Activated CD4-positive, CD25-positive, alpha-beta regulatory T cell (primary cell): Measurements from ENCODE around the gene ARF6.

ENCODE experiments used
- DNase-seq, 4 experiments: peaks; one replicate each; lab custom pipeline; 2025; lab: John Stamatoyannopoulos, UW

Gene ARF6

DNA sequence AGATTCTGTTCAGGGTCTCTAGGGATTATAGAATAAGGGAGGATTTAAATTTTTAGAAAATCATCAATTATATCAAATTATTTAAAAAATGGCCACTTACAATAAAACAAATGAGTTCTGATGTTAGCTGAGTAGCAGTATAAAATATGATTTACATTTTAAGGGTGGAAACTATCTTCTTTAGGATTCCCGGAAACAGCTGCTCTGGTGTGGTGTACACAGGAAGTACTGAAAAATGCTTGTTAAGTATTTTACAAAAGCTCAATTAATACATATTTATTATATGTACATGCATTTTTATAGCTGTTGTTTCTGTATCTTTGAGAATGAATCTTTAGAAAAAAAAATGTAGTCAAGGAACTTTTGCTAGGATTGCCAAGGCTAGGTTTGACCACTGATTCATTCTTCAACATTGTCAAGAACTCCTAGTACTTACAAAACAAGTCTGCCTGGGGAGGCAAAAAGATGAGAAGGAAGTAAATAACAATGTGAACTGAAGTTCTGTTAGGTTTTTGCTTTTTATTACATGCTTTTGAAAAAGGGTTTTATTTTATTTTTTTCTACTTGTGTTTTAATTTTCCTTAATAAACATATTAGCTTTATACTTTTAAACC is 48.0 kb downstream of the ARF6 start:
- no peak for DNase-seq

GRCh38 chr14:49942090-49942489 is 49.2 kb downstream of the ARF6 start:
- no peak for DNase-seq

GRCh38 chr14:49944501-49944900 is 51.6 kb downstream of the ARF6 start:
- DNase-seq, result no peak

GRCh38 chr14:49945448-49946319 is 52.8 kb downstream of the ARF6 start:
- no peak for DNase-seq
